H1 (cell line): ENCODE results near the gene PTPN9. TPM values are rescaled to one million over a fixed set of nuclear protein-coding genes. Genes with fewer than 3 reads are reported as not detected.
A peak's percentile ranks its signal among the peaks of the same experiment; 100 is the strongest.

Experiments used
- CTCF ChIA-PET: fragments of 300-600 bp; sonication (Branson Sonifier 250); formaldehyde crosslinking; loops from one replicate; lab custom pipeline; 2021; ENCODE audit not compliant: partially characterized antibody; lab: Charles Lee
- POLR2A ChIA-PET: fragments of 300-600 bp; sonication (Branson Sonifier 250); formaldehyde crosslinking; loops from one replicate; lab custom pipeline; 2021; ENCODE audit warnings: inconsistent platforms; ENCODE audit not compliant: partially characterized antibody; lab: Charles Lee
- DNase-seq, 2 experiments: peaks; one replicate each; pipeline versions ENCODE4 v3.0.0 to v3.0.0-alpha.2; 2010 to 2022; ENCODE audit warnings: low spot score in 2 of 2, low read depth in 1 of 2, mixed read lengths in 1 of 2
- FAIRE-seq: peaks from 2 replicates; lab custom pipeline; 2011; peaks lifted over from hg19 to GRCh38; lab: Jason Lieb, UNC
- H2AFZ ChIP-seq: 2 replicates; pipeline ENCODE4 v1.8.1; 2012; ENCODE audit warnings: low read length, inconsistent platforms
- H2AK5ac ChIP-seq: 2 replicates; pipeline ENCODE4 v1.6.1; 2013; ENCODE audit warnings: low read depth, low read length
- H2BK120ac ChIP-seq: replicated peaks from 2 replicates; pipeline ENCODE3; 2013; ENCODE audit warnings: low read depth, low read length, inconsistent platforms
- H2BK12ac ChIP-seq: 2 replicates; pipeline ENCODE4 v1.6.1; 2013; ENCODE audit warnings: low read depth, low read length
- H2BK15ac ChIP-seq: 2 replicates; pipeline ENCODE4 v1.6.1; 2013; ENCODE audit warnings: low read length
- H2BK20ac ChIP-seq: 2 replicates; pipeline ENCODE4 v1.6.1; 2013; ENCODE audit warnings: low read length
- H2BK5ac ChIP-seq: 2 replicates; pipeline ENCODE4 v1.6.1; 2013; ENCODE audit warnings: low read depth, low read length
- H3K14ac ChIP-seq: 2 replicates; pipeline ENCODE4 v1.6.1; 2013; ENCODE audit warnings: inconsistent platforms; ENCODE audit not compliant: insufficient read length
- H3K18ac ChIP-seq: 2 replicates; pipeline ENCODE4 v1.6.1; 2013; ENCODE audit warnings: low read length; ENCODE audit errors: extremely low read depth
- H3K23ac ChIP-seq: 2 replicates; pipeline ENCODE4 v1.6.1; 2013; ENCODE audit warnings: inconsistent platforms; ENCODE audit not compliant: insufficient read length
- H3K23me2 ChIP-seq: 2 replicates; pipeline ENCODE4 v1.6.1; 2013; ENCODE audit warnings: low read depth, low read length
- H3K27ac ChIP-seq: 2 replicates; pipeline ENCODE4 v1.6.1; 2011; ENCODE audit warnings: low read depth, low read length, inconsistent platforms
- H3K27me3 ChIP-seq, 4 experiments: replicated peaks in 1 of 4; 1 replicate in 1 of 4; 2 replicates in 3 of 4; pipeline versions ENCODE4 v1.6.1 to v1.8.1; 2011 to 2013; ENCODE audit warnings: low read length in 3 of 4, mild to moderate bottlenecking in 3 of 4, inconsistent platforms in 2 of 4, mixed read lengths in 2 of 4, moderate library complexity in 1 of 4; ENCODE audit not compliant: control insufficient read depth in 3 of 4, insufficient read depth in 3 of 4; ENCODE audit errors: extremely low read depth in 1 of 4
- H3K36me3 ChIP-seq, 4 experiments: 2 replicates each; pipeline versions ENCODE4 v1.6.1 to v1.8.1; 2011 to 2013; ENCODE audit warnings: mild to moderate bottlenecking in 4 of 4, low read length in 3 of 4, moderate library complexity in 2 of 4, control low read depth in 1 of 4, inconsistent platforms in 1 of 4; ENCODE audit not compliant: insufficient read depth in 4 of 4, control insufficient read depth in 2 of 4
- H3K4ac ChIP-seq: replicated peaks from 2 replicates; pipeline ENCODE3; 2013; ENCODE audit warnings: low read length, low read depth, mixed read lengths, inconsistent platforms; ENCODE audit not compliant: insufficient read length
- H3K4me1 ChIP-seq, 4 experiments: replicated peaks in 1 of 4; 1 replicate in 1 of 4; 2 replicates in 3 of 4; pipeline versions ENCODE4 v1.6.1 to v1.8.1; 2011 to 2013; ENCODE audit warnings: low read length in 3 of 4, inconsistent platforms in 2 of 4, mixed read lengths in 1 of 4; ENCODE audit not compliant: insufficient read depth in 4 of 4, control insufficient read depth in 3 of 4
- H3K4me2 ChIP-seq, 2 experiments: 2 replicates each; pipeline versions ENCODE4 v1.6.1 to v1.8.1; 2011 to 2013; ENCODE audit warnings: low read depth in 2 of 2, low read length in 2 of 2, control low read depth in 1 of 2, inconsistent platforms in 1 of 2, mild to moderate bottlenecking in 1 of 2; ENCODE audit not compliant: insufficient read depth in 1 of 2
- H3K4me3 ChIP-seq, 4 experiments: fragments of 200-600, 300-600 bp in 1 of 4; sonication (generic), shearing (Covaris generic), sonication (Bioruptor Twin) in 1 of 4; 2 replicates each; pipeline versions ENCODE4 v1.5.1 to v1.8.1; 2011 to 2016; ENCODE audit warnings: low read length in 4 of 4, low read depth in 3 of 4, control low read depth in 2 of 4, inconsistent platforms in 2 of 4, mild to moderate bottlenecking in 2 of 4, mixed read lengths in 1 of 4, moderate library complexity in 1 of 4; ENCODE audit not compliant: insufficient read depth in 2 of 4; ENCODE audit errors: extremely low read depth in 1 of 4
- H3K56ac ChIP-seq: replicated peaks from 2 replicates; pipeline ENCODE3; 2013; ENCODE audit warnings: low read depth, mild to moderate bottlenecking, mixed read lengths, low read length, inconsistent platforms; ENCODE audit not compliant: insufficient read length
- H3K79me1 ChIP-seq: 2 replicates; pipeline ENCODE4 v1.6.1; 2013; ENCODE audit warnings: low read depth, low read length, control low read depth
- H3K79me2 ChIP-seq, 2 experiments: 2 replicates each; pipeline versions ENCODE4 v1.6.1 to v1.8.1; 2012 to 2013; ENCODE audit warnings: low read length in 2 of 2, mild to moderate bottlenecking in 2 of 2, inconsistent platforms in 1 of 2; ENCODE audit not compliant: insufficient read depth in 2 of 2, control insufficient read depth in 1 of 2
- H3K9ac ChIP-seq, 4 experiments: replicated peaks in 1 of 4; 1 replicate in 1 of 4; 2 replicates in 3 of 4; pipeline versions ENCODE4 v1.6.1 to v1.8.1; 2011 to 2013; ENCODE audit warnings: low read depth in 3 of 4, low read length in 3 of 4, control low read depth in 2 of 4, mild to moderate bottlenecking in 2 of 4, moderate library complexity in 2 of 4, inconsistent platforms in 1 of 4; ENCODE audit errors: extremely low read depth in 1 of 4
- H3K9me3 ChIP-seq, 2 experiments: 2 replicates each; pipeline versions ENCODE4 v1.6.1 to v1.8.1; 2012 to 2013; ENCODE audit warnings: mild to moderate bottlenecking in 2 of 2, moderate library complexity in 2 of 2, control low read depth in 1 of 2, inconsistent platforms in 1 of 2, low read depth in 1 of 2, low read length in 1 of 2, mixed read lengths in 1 of 2; ENCODE audit not compliant: insufficient read depth in 2 of 2
- H4K20me1 ChIP-seq, 2 experiments: replicated peaks in 1 of 2; 2 replicates each; pipeline versions ENCODE3 to v1.8.1; 2011 to 2013; ENCODE audit warnings: inconsistent platforms in 2 of 2, low read length in 2 of 2, mild to moderate bottlenecking in 1 of 2; ENCODE audit not compliant: insufficient read depth in 2 of 2, control insufficient read depth in 1 of 2
- H4K5ac ChIP-seq: 2 replicates; pipeline ENCODE4 v1.6.1; 2013; ENCODE audit warnings: low read length, low read depth, mixed read lengths, inconsistent platforms; ENCODE audit not compliant: insufficient read length
- H4K8ac ChIP-seq: 2 replicates; pipeline ENCODE4 v1.8.0; 2013; ENCODE audit warnings: mild to moderate bottlenecking, moderate library complexity, low read length, inconsistent platforms; ENCODE audit not compliant: insufficient read depth; ENCODE audit errors: extremely low read depth
- H4K91ac ChIP-seq: replicated peaks from 2 replicates; pipeline ENCODE3; 2013; ENCODE audit warnings: low read length, mixed read lengths, inconsistent platforms; ENCODE audit not compliant: insufficient read length
- EP300 ChIP-seq, 2 experiments: IDR thresholded peaks; 1 replicate in 1 of 2; 2 replicates in 1 of 2; pipeline ENCODE4 v1.6.1; 2011 to 2012; ENCODE audit warnings: low read depth in 2 of 2, low read length in 2 of 2, mild to moderate bottlenecking in 2 of 2, borderline replicate concordance in 1 of 2, inconsistent platforms in 1 of 2, moderate library complexity in 1 of 2
- HDAC2 ChIP-seq, 2 experiments: fragments of 300-600 bp in 1 of 2; sonication (generic) in 1 of 2; IDR thresholded peaks; 2 replicates each; pipeline ENCODE4 v1.6.1; 2011 to 2012; ENCODE audit warnings: low read depth in 2 of 2, low read length in 2 of 2, mild to moderate bottlenecking in 2 of 2, moderate library complexity in 2 of 2, borderline replicate concordance in 1 of 2, inconsistent platforms in 1 of 2
- HDAC6 ChIP-seq: IDR thresholded peaks from one replicate; pipeline ENCODE4 v1.7.1; 2012; ENCODE audit warnings: low read depth, mild to moderate bottlenecking, inconsistent platforms, low read length, moderate library complexity
- MAFK ChIP-seq: IDR thresholded peaks from 2 replicates; pipeline ENCODE4 v1.6.1; 2012; ENCODE audit warnings: low read depth, mild to moderate bottlenecking, improper control_type of control experiment, low read length
- RAD21 ChIP-seq, 2 experiments: IDR thresholded peaks in 1 of 2; conservative IDR thresholded peaks in 1 of 2; 2 replicates each; pipeline ENCODE4 v1.6.1; 2011; ENCODE audit warnings: low read depth in 2 of 2, low read length in 2 of 2, improper control_type of control experiment in 1 of 2, inconsistent platforms in 1 of 2, mild to moderate bottlenecking in 1 of 2, moderate library complexity in 1 of 2
- RBBP5 ChIP-seq: IDR thresholded peaks from 2 replicates; pipeline ENCODE4 v1.7.1; 2012; ENCODE audit warnings: low read depth, mild to moderate bottlenecking, inconsistent platforms, low read length, moderate library complexity, borderline replicate concordance
- SAP30 ChIP-seq: fragments of 300-600 bp; sonication (generic); IDR thresholded peaks from 2 replicates; pipeline ENCODE4 v1.7.1; 2012; ENCODE audit warnings: low read length, moderate library complexity, mild to moderate bottlenecking, inconsistent platforms; ENCODE audit not compliant: insufficient read depth, insufficient replicate concordance
- SIN3A ChIP-seq, 2 experiments: IDR thresholded peaks in 1 of 2; conservative IDR thresholded peaks in 1 of 2; 2 replicates each; pipeline ENCODE4 v1.6.1; 2011 to 2012; ENCODE audit warnings: low read length in 2 of 2, improper control_type of control experiment in 1 of 2, low read depth in 1 of 2, mild to moderate bottlenecking in 1 of 2
- TAF1 ChIP-seq: IDR thresholded peaks from 2 replicates; pipeline ENCODE4 v1.6.1; 2011; ENCODE audit warnings: mild to moderate bottlenecking, low read depth, low read length
- WGBS, 2 experiments: shearing (Covaris generic) in 1 of 2; methylation state at CpG; one replicate each; pipeline versions ENCODE4 v1.1.6 to v1.1.7; 2013 to 2015; ENCODE audit warnings: low lambda C conversion rate in 2 of 2, mixed read lengths in 2 of 2, inconsistent platforms in 1 of 2, low coverage in 1 of 2, missing lambda C conversion rate in 1 of 2; ENCODE audit not compliant: insufficient replicate concordance in 2 of 2, insufficient coverage in 1 of 2, insufficient read length in 1 of 2; ENCODE audit errors: extremely low coverage in 1 of 2, missing lambda C conversion rate in 1 of 2; 5-methylcytosine and 5-hydroxymethylcytosine counted together
- polyA plus RNA-seq, 7 experiments: library from polyadenylated mRNA; depleted of rRNA in 3 of 7; stranded (reverse) in 5 of 7; unstranded in 2 of 7; fragments of >200 nt in 5 of 7; fragments of 200-250 nt in 2 of 7; gene quantifications; 1 replicate in 5 of 7; 2 replicates in 1 of 7; 4 replicates in 1 of 7; pipeline versions ENCODE4 v1.2.1 to v1.2.3, GENCODE V29; 2011 to 2013; ENCODE audit warnings: missing spikeins in 2 of 7, mixed read lengths in 2 of 7
- total RNA-seq: library from RNA; stranded (reverse); fragmentation: NEBNext Ultra II Directional; extraction: Animal tissue kit (Norgen Biotek cat#: 25700); gene quantifications from 2 replicates; pipeline ENCODE4 v1.2.1, GENCODE V29; 2021

PTPN9 gene
- total and polyA plus RNA-seq, 2 of the 8 experiments (the other 6 are each of a cell fraction or from before 2014, with no cell fraction given): 46.6 to 57.4 TPM

DNA sequence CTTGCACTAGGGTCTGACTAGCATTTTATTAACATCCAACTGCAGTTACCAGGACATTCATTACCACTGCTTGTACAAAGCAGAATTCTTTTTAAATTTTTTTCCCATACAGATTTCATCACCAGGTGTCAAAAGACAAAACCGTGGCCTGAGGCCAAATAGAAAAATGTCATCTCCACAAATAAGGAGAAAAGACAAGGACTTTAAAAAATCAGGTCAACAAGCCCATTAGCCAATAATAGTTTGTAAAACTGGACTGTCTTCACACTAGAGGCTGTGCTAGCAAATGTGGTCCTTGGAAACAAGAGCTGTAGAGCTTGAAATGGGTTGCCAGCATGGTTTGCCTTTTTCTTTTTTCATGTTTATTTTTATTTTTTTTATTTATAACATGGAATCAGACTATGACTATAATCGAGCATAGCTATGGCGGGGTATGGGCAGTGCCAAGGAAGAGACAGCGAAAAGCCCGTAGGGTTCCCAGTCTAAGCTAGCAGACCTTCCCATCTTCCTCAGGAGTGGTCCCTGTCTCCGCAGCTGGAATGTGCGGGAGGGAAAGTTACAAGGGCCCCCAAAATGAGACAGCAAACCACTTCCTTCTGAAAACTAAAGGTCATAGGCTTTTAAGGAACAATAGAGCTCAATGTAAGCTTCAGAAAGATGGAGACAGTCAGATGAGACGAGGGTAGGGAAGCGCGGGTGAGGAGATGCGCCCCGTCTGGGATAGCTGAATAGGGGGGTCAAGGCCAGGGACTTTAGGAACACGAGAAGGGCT is 1.5 kb downstream of the PTPN9 start:
- Histone ChIP-seq H2BK15ac (no peak overlapping the region), H3K18ac (no peak overlapping the region), H2BK12ac (no peak overlapping the region), H3K27me3 (no peaks in the 10 kb centered on the region), H4K20me1 (peaks cover 2 to 6% of the 10 kb centered on the region in 2 experiments), H3K79me1 (peaks cover 4% of the 10 kb centered on the region), H2AK5ac (no peak overlapping the region), H3K23me2 (peaks cover 5% of the 10 kb centered on the region; the same call in 1 of the 2 replicates), H3K14ac (no peak overlapping the region), H3K4me2 (peak overlapping the region; percentile 63 to 82), H3K9me3 (no peaks in the 10 kb centered on the region), H3K9ac (peak overlapping the region; percentile 74 to 90 (median 86); a peak in 6 of 7 replicates), H4K91ac (no peak overlapping the region), H2AFZ (no peak overlapping the region), H3K4me3 (peak overlapping the region; percentile 92 to 96 (median 94)), H3K56ac (no peak overlapping the region), H2BK20ac (no peak overlapping the region), H3K36me3 (no peaks in the 10 kb centered on the region), H3K79me2 (peaks cover 12 to 54% of the 10 kb centered on the region in 2 experiments), H3K4me1 (peaks cover 9 to 17% (median 10%) of the 10 kb centered on the region in 4 experiments; a peak in 6 of 7 replicates), H4K8ac (no peak overlapping the region), H3K27ac (no peak overlapping the region), H4K5ac (no peak overlapping the region), H3K4ac (no peak overlapping the region), H2BK120ac (no peak overlapping the region), H2BK5ac (0 out of 2 replicates have a peak overlapping the region, but pooled peaks have one; percentile 5), H3K23ac (no peak overlapping the region)
- POLR2A ChIA-PET: interaction anchor here (0.6 to 2.6 kb wide), 14 partner anchors 9 to 210 kb away, joined by 3 to 28 read pairs (median 5); partner anchors contain the start of genes IMP3, SIN3A and SNUPN
- CTCF ChIA-PET: interaction anchor here (0.6 to 2.2 kb wide), 8 partner anchors 9 to 238 kb away, joined by 3 to 8 read pairs (median 4); no protein-coding TSS in a partner anchor
- DNase-seq (no peak), FAIRE-seq (no peak)
- 5% methylated on average over 13 of the region's 13 CpGs; no CpG with 5 or more reads in 1 of the 2 experiments for WGBS, 2 experiments
- peak in 1 of 2 experiments; percentile 58; a peak in 1 of 4 replicates for TF ChIP-seq SIN3A (conservative IDR thresholded peaks at IDR 0.05 in 1 of 2, IDR thresholded peaks at IDR 0.05 in 1 of 2; ENCODE audit: low read depth in 1 of 2, low read length in 2 of 2)
- no peak for TF ChIP-seq RBBP5
- no peak for TF ChIP-seq HDAC6
- TF ChIP-seq SAP30: no peak
- no peak for TF ChIP-seq RAD21 (IDR thresholded peaks at IDR 0.05 in 1 of 2, conservative IDR thresholded peaks at IDR 0.05 in 1 of 2; ENCODE audit: low read depth in 2 of 2, low read length in 2 of 2)
- TF ChIP-seq TAF1: 0 out of 2 replicates have a peak, but pooled peaks have one; percentile 5
- TF ChIP-seq EP300 (IDR thresholded peaks at IDR 0.05; ENCODE audit: borderline replicate concordance in 1 of 2, low read depth in 2 of 2, low read length in 2 of 2): no peak
- no peak for TF ChIP-seq HDAC2 (IDR thresholded peaks at IDR 0.05; ENCODE audit: borderline replicate concordance in 1 of 2, low read depth in 2 of 2, low read length in 2 of 2)
- no peak for TF ChIP-seq MAFK
